ENCODE measurements around the gene CLCNKA.

- TF ChIP-seq CTCF (conservative IDR thresholded peaks at IDR 0.05; ENCODE audit: low read length) (no peak), EZH2phosphoT487 (IDR thresholded peaks at IDR 0.05; ENCODE audit: borderline replicate concordance, low read depth, low read length) (no peak)
Measured at GRCh38 chr1:16063226-16063829, 41.5 kb downstream of the CLCNKA start.
